Cardiac fibroblast (primary cell): Measurements from ENCODE around the gene SLC9B2.
A peak's percentile ranks its signal among the peaks of the same experiment; 100 is the strongest.

ENCODE experiments used
- DNase-seq, 2 donors: peaks; one replicate each; pipeline versions ENCODE4 v3.0.0 to v3.0.0-alpha.2; 2010; ENCODE audit warnings: low read depth in 2 of 2
- H3K4me3 ChIP-seq, 2 donors: replicated peaks in 1 of 2; 1 replicate in 1 of 2; 2 replicates in 1 of 2; pipeline ENCODE4 v1.5.1; 2011; ENCODE audit warnings: low read depth in 2 of 2, low read length in 2 of 2, mild to moderate bottlenecking in 2 of 2, moderate library complexity in 1 of 2
- CTCF ChIP-seq: IDR thresholded peaks from one replicate; pipeline ENCODE4 v1.5.1; 2011; ENCODE audit warnings: low read depth, mild to moderate bottlenecking, low read length, inconsistent platforms

SLC9B2 gene

GRCh38 chr4:103097112-103097511, 20.6 kb upstream of the SLC9B2 start:
- DNase-seq: no peak
- TF ChIP-seq CTCF: no peak
- H3K4me3 ChIP-seq: no peak overlapping the region

GRCh38 chr4:103095080-103095479, 18.5 kb upstream of the SLC9B2 start:
- TF ChIP-seq CTCF: no peak
- no peak for DNase-seq
- H3K4me3 ChIP-seq: no peak overlapping the region

- no peak for TF ChIP-seq CTCF
- H3K4me3 ChIP-seq: no peak overlapping the region
- DNase-seq: peak in 1 of 2 donors; percentile 15
Observed at GRCh38 chr4:103092245-103092644, 15.7 kb upstream of the SLC9B2 start.

- H3K4me3 ChIP-seq: no peak overlapping the region
- TF ChIP-seq CTCF: peak; percentile 42
- peak; percentile 82 to 85 for DNase-seq
Observed at GRCh38 chr4:103091601-103092223, 15.2 kb upstream of the SLC9B2 start.

- H3K4me3 ChIP-seq: no peak overlapping the region
- TF ChIP-seq CTCF: no peak
- no peak for DNase-seq
Observed at GRCh38 chr4:103089481-103089880, 12.9 kb upstream of the SLC9B2 start.

GRCh38 chr4:103086551-103086950, 10.0 kb upstream of the SLC9B2 start:
- TF ChIP-seq CTCF: no peak
- H3K4me3 ChIP-seq: no peak overlapping the region
- DNase-seq: no peak
